GM21737 (cell line): ENCODE data around the gene POLR3A.

ENCODE experiments used
- ATAC-seq: cut with Tn5 transposase; IDR thresholded peaks from one replicate; pipeline ENCODE4 v1.9.1; 2021; ENCODE audit warnings: mild to moderate bottlenecking, moderate library complexity; ENCODE audit not compliant: unreplicated experiment

Gene POLR3A

GRCh38 chr10:77922055-77922454, 107.3 kb downstream of the POLR3A start:
- ATAC-seq: no peak

- no peak for ATAC-seq
Observed at GRCh38 chr10:77921395-77921794, 107.9 kb downstream of the POLR3A start.

GRCh38 chr10:77920495-77920894, 108.8 kb downstream of the POLR3A start:
- no peak for ATAC-seq

- ATAC-seq: no peak
Observed at GRCh38 chr10:77919713-77920108, 109.6 kb downstream of the POLR3A start.
